ENCODE results near the gene CYP21A2. TPM values are rescaled to one million over a fixed set of nuclear protein-coding genes. Genes with fewer than 3 reads are reported as not detected.
A peak's percentile ranks its signal among the peaks of the same experiment; 100 is the strongest.
"Not testable (repeated sequence)": the region's sequence is repeated elsewhere in the genome, so short reads cannot be mapped to it uniquely, and the experiment has no call there.

Gene CYP21A2
- total and polyA plus RNA-seq, 2 donors from 2014 or later, result 3.2 to 8.2 TPM

DNA sequence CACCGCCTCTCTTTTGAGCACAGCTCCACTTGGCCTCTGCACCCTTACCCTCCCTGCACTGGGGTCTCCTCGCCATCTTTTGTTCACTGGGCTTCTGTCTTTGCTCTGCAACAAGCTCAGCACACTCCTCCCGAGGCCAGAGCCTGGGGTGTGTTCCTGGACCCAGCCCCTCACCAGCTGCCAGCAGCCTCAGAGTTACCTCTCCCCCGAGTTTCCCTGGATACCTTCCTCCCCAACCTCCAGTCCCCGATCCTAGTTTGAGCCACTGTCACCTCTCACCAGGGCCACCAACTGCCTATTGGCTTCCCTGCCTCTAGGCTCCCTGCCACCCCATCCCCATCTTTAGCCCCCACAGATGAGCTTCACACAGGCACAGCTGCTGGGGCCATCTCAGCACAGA, 12.3 kb downstream of the CYP21A2 start:
- H3K27me3 ChIP-seq (ENCODE audit: control insufficient read depth, insufficient read depth, low read length), result no peaks in the 10 kb centered on the region
- H3K27ac ChIP-seq (ENCODE audit: low read depth in 2 of 2, low read length in 2 of 2), result no peak overlapping the region
- no peaks in the 10 kb centered on the region for H3K9me3 ChIP-seq (ENCODE audit: control insufficient read depth in 2 of 3, insufficient read depth in 1 of 3, low read length in 3 of 3)
- intact Hi-C loops (cut with DNase I), result no loop called here
- H3K36me3 ChIP-seq (ENCODE audit: control insufficient read depth in 2 of 3, insufficient read depth in 3 of 3, low read length in 3 of 3), result no peaks in the 10 kb centered on the region
- FAIRE-seq (no peak), DNase-seq (peak in 2 of 5 donors; percentile 30 to 62)
- peaks cover 0 to 3% (median 0%) of the 10 kb centered on the region in 3 donors for H3K4me1 ChIP-seq (ENCODE audit: control insufficient read depth in 2 of 3, insufficient read depth in 2 of 3, low read depth in 1 of 3, low read length in 3 of 3)
- no peak overlapping the region for H3K4me3 ChIP-seq (ENCODE audit: low read length in 3 of 3)
- TF ChIP-seq, protein P1, sequence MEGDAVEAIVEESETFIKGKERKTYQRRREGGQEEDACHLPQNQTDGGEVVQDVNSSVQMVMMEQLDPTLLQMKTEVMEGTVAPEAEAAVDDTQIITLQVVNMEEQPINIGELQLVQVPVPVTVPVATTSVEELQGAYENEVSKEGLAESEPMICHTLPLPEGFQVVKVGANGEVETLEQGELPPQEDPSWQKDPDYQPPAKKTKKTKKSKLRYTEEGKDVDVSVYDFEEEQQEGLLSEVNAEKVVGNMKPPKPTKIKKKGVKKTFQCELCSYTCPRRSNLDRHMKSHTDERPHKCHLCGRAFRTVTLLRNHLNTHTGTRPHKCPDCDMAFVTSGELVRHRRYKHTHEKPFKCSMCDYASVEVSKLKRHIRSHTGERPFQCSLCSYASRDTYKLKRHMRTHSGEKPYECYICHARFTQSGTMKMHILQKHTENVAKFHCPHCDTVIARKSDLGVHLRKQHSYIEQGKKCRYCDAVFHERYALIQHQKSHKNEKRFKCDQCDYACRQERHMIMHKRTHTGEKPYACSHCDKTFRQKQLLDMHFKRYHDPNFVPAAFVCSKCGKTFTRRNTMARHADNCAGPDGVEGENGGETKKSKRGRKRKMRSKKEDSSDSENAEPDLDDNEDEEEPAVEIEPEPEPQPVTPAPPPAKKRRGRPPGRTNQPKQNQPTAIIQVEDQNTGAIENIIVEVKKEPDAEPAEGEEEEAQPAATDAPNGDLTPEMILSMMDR (IDR thresholded peaks at IDR 0.05; ENCODE audit: borderline replicate concordance, extremely low read depth, insufficient read depth), result no peak
- no peak overlapping the region for H3K9ac ChIP-seq (ENCODE audit: low read length in 3 of 3)

GRCh38 chr6:32052626-32053025, 14.4 kb downstream of the CYP21A2 start:
- intact Hi-C loops (cut with DNase I); H3K9me3 ChIP-seq (ENCODE audit: control insufficient read depth in 2 of 3, insufficient read depth in 1 of 3, low read length in 3 of 3): not testable (repeated sequence)
- peak in 1 of 5 donors; percentile 33 for DNase-seq

GRCh38 chr6:32053314-32053713, 15.1 kb downstream of the CYP21A2 start:
- intact Hi-C loops (cut with DNase I); H3K4me3 ChIP-seq (ENCODE audit: low read length in 3 of 3); H3K9ac ChIP-seq (ENCODE audit: low read length in 3 of 3); H3K9me3 ChIP-seq (ENCODE audit: control insufficient read depth in 2 of 3, insufficient read depth in 1 of 3, low read length in 3 of 3); H3K36me3 ChIP-seq (ENCODE audit: control insufficient read depth in 2 of 3, insufficient read depth in 3 of 3, low read length in 3 of 3); DNase-seq; H3K4me1 ChIP-seq (ENCODE audit: control insufficient read depth in 2 of 3, insufficient read depth in 2 of 3, low read depth in 1 of 3, low read length in 3 of 3); H3K27me3 ChIP-seq (ENCODE audit: control insufficient read depth, insufficient read depth, low read length); H3K27ac ChIP-seq (ENCODE audit: low read depth in 2 of 2, low read length in 2 of 2); FAIRE-seq: not testable (repeated sequence)

More at GRCh38 chr6:32052626-32053025, 14.4 kb downstream of the CYP21A2 start:
- not testable (repeated sequence) for H3K4me1 ChIP-seq (ENCODE audit: control insufficient read depth in 2 of 3, insufficient read depth in 2 of 3, low read depth in 1 of 3, low read length in 3 of 3); H3K4me3 ChIP-seq (ENCODE audit: low read length in 3 of 3); FAIRE-seq; H3K36me3 ChIP-seq (ENCODE audit: control insufficient read depth in 2 of 3, insufficient read depth in 3 of 3, low read length in 3 of 3); H3K27me3 ChIP-seq (ENCODE audit: control insufficient read depth, insufficient read depth, low read length); H3K9ac ChIP-seq (ENCODE audit: low read length in 3 of 3); H3K27ac ChIP-seq (ENCODE audit: low read depth in 2 of 2, low read length in 2 of 2)

DNA sequence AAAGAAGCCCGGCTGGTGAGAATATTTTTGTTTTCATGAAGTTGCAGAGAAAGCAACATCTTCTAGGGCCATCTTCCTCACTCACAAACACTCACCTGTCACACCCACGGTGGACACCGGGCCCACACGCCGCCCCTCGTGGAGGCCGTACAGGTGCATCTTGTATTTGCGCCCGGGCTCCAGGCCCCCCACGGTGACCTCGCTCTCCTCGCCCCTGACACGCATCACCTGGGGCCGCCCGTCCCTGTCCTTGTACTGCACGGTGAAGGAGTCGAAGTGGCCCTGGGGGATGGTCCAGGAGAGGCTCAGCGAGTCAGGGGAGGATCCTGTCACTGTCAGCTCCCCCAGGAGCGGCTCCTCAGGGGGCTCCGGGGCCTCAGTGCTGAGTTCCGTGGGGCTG, 17.5 kb downstream of the CYP21A2 start:
- H3K4me1 ChIP-seq (ENCODE audit: control insufficient read depth in 2 of 3, insufficient read depth in 2 of 3, low read depth in 1 of 3, low read length in 3 of 3), result not testable (repeated sequence)

GRCh38 chr6:32056254-32056653, 18.0 kb downstream of the CYP21A2 start:
- Histone ChIP-seq H3K9me3 (ENCODE audit: control insufficient read depth in 2 of 3, insufficient read depth in 1 of 3, low read length in 3 of 3) (no peaks in the 10 kb centered on the region), H3K9ac (ENCODE audit: low read length in 3 of 3) (no peak overlapping the region), H3K4me3 (ENCODE audit: low read length in 3 of 3) (no peak overlapping the region), H3K27ac (ENCODE audit: low read depth in 2 of 2, low read length in 2 of 2) (no peak overlapping the region), H3K36me3 (ENCODE audit: control insufficient read depth in 2 of 3, insufficient read depth in 3 of 3, low read length in 3 of 3) (no peaks in the 10 kb centered on the region), H3K27me3 (ENCODE audit: control insufficient read depth, insufficient read depth, low read length) (no peaks in the 10 kb centered on the region), H3K4me1 (ENCODE audit: control insufficient read depth in 2 of 3, insufficient read depth in 2 of 3, low read depth in 1 of 3, low read length in 3 of 3) (peaks cover 0 to 3% (median 0%) of the 10 kb centered on the region in 3 donors)
- TF ChIP-seq, protein P1 (IDR thresholded peaks at IDR 0.05; ENCODE audit: borderline replicate concordance, extremely low read depth, insufficient read depth), result no peak
- DNase-seq (peak in 1 of 5 donors; percentile 45), FAIRE-seq (no peak)
- intact Hi-C loops (cut with DNase I), result no loop called here

More for the DNA sequence above, 17.5 kb downstream of the CYP21A2 start:
- FAIRE-seq; H3K9ac ChIP-seq (ENCODE audit: low read length in 3 of 3); H3K27ac ChIP-seq (ENCODE audit: low read depth in 2 of 2, low read length in 2 of 2); intact Hi-C loops (cut with DNase I); H3K27me3 ChIP-seq (ENCODE audit: control insufficient read depth, insufficient read depth, low read length); H3K4me3 ChIP-seq (ENCODE audit: low read length in 3 of 3); H3K36me3 ChIP-seq (ENCODE audit: control insufficient read depth in 2 of 3, insufficient read depth in 3 of 3, low read length in 3 of 3); H3K9me3 ChIP-seq (ENCODE audit: control insufficient read depth in 2 of 3, insufficient read depth in 1 of 3, low read length in 3 of 3); DNase-seq: not testable (repeated sequence)
